BLaER1 (cell line): Measurements from ENCODE around the gene SLC4A2.

Source experiments
- H3K27ac ChIP-seq: shearing (Covaris generic); formaldehyde crosslinking; 2 replicates; pipeline ENCODE4 v1.8.1; 2022
- H3K27me3 ChIP-seq: shearing (Covaris generic); formaldehyde crosslinking; 2 replicates; pipeline ENCODE4 v1.8.1; 2022
- H3K36me3 ChIP-seq: shearing (Covaris generic); formaldehyde crosslinking; 2 replicates; pipeline ENCODE4 v1.8.1; 2022
- H3K4me1 ChIP-seq: shearing (Covaris generic); formaldehyde crosslinking; 2 replicates; pipeline ENCODE4 v1.8.1; 2022
- H3K4me2 ChIP-seq: shearing (Covaris generic); formaldehyde crosslinking; 2 replicates; pipeline ENCODE4 v1.8.1; 2022
- H3K4me3 ChIP-seq: shearing (Covaris generic); formaldehyde crosslinking; 2 replicates; pipeline ENCODE4 v1.8.1; 2022
- H3K9ac ChIP-seq: shearing (Covaris generic); formaldehyde crosslinking; 2 replicates; pipeline ENCODE4 v1.8.1; 2022
- H3K9me3 ChIP-seq: shearing (Covaris generic); formaldehyde crosslinking; 2 replicates; pipeline ENCODE4 v1.8.1; 2022
- H4K20me1 ChIP-seq: shearing (Covaris generic); formaldehyde crosslinking; 2 replicates; pipeline ENCODE4 v1.8.1; 2022
- Cebpa-rat ChIP-seq: shearing (Covaris generic); IDR thresholded peaks from 2 replicates; pipeline ENCODE4 v1.8.1; 2022

The SLC4A2 gene

DNA sequence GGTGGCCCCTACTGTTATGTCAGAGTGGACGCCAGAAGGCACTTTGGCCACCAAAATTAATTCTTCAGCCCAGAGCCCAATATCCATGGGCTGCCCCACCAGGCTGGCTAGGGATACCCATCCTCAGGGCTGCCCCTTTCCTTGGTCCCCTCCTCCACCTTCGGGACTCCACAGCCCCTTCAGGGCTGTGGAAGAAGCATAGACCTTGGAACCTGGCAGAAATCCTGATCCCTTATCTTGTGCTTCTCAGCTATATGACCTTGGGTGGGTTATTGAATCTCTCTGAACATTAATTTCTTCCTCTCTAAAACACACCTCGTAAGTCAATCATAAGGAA, 24.4 kb downstream of the SLC4A2 start:
- no peak for TF ChIP-seq Cebpa-rat
- H3K9me3 ChIP-seq: no peaks in the 10 kb centered on the region
- H3K9ac ChIP-seq: peak overlapping the region; percentile 99; the same call in 1 of the 2 replicates
- peak overlapping the region; percentile 99 for H3K4me3 ChIP-seq
- H3K4me1 ChIP-seq: peaks cover 69% of the 10 kb centered on the region
- peak overlapping the region; percentile 99 for H3K4me2 ChIP-seq
- H3K27me3 ChIP-seq: peaks cover 50% of the 10 kb centered on the region
- H3K27ac ChIP-seq: no peak overlapping the region
- peaks cover 50% of the 10 kb centered on the region for H4K20me1 ChIP-seq
- no peaks in the 10 kb centered on the region for H3K36me3 ChIP-seq

DNA sequence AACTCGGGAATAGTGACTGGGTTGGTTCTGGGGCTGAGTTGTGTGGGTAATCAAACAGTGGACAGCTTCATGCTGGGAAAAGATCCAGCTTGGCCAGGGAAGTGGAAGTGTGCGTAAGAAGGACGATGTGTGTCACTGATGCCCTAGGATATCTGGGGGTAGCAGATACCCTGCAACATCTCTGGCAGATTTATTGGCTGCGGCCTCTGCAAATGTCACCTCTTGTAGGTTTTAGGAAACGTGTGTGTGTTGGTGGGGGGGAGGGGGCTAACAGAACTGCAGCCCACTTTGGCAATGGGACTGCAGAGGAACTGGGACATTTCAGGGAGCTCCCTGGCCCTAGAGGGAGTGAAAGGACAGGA, 25.9 kb downstream of the SLC4A2 start:
- no peak for TF ChIP-seq Cebpa-rat
- Histone ChIP-seq H4K20me1 (peaks cover 51% of the 10 kb centered on the region), H3K27me3 (peaks cover 53% of the 10 kb centered on the region), H3K4me1 (peaks cover 72% of the 10 kb centered on the region), H3K9ac (peak overlapping the region; percentile 71; the same call in 1 of the 2 replicates), H3K4me3 (peak overlapping the region; percentile 74), H3K36me3 (no peaks in the 10 kb centered on the region), H3K9me3 (no peaks in the 10 kb centered on the region), H3K27ac (no peak overlapping the region), H3K4me2 (peak overlapping the region; percentile 98)

DNA sequence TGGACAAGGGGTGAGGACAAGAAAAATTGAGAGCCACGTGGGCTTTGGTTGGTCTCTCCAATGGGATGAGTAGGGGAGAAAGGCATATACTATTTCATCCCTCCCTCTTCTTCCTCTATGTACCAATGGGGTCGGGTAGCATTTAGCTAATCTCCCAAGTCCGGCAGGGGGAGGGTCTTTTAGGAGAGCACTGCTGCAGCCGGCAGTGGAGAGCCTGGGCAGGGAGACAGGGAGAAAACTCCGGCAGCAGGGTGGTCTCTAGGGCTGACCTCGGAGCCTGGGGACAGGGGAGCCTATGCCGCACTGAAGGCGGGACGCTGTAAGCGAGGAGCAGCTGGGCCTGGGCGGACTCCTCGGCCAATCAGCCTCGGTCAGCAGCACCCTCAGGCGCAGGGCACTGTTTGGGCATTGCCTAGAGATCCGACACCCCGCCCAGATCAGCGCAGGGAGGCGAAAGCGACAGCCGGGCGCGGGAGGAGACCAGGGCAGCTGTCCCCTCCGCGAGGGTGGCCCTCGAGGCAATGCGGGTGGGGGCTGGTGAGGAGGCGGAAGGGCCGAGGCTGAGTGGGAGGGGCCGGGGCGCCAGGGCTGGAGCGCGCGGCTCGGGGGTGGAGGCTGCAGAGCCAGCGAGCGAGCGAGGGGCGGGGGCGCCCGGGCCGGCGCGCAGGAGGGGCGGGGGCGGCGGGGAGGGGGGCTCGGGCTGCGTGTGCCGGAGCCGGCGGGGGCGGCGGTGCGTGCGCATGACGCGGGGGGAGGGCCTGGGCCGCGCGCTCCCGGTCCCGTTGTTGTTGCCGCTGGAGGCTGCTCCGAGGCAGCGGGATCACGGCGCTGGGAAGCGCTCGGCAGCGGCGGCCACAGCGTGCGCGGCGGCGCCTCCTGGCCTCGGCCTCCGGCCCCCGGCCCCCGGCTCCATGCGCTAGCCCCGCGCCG, 26.6 kb downstream of the SLC4A2 start, which contains the start of gene AGAP3:
AGAP3 (plus strand) TSS at position 785 of the 930 bp plus-strand sequence. CDS start 267 bp downstream, outside the sequence.
- Histone ChIP-seq H3K9me3 (no peaks in the 10 kb centered on the region), H3K9ac (peak within 1 kb of the TSS; percentile 83), H3K27ac (peak within 1 kb of the TSS; percentile 74), H3K36me3 (no peaks in the 10 kb centered on the region), H4K20me1 (peaks cover 57% of the 10 kb centered on the region), H3K4me1 (peaks cover 72% of the 10 kb centered on the region), H3K4me2 (peak within 1 kb of the TSS; percentile 98), H3K27me3 (peaks cover 53% of the 10 kb centered on the region), H3K4me3 (peak within 1 kb of the TSS; percentile 74)
- TF ChIP-seq Cebpa-rat: no peak

DNA sequence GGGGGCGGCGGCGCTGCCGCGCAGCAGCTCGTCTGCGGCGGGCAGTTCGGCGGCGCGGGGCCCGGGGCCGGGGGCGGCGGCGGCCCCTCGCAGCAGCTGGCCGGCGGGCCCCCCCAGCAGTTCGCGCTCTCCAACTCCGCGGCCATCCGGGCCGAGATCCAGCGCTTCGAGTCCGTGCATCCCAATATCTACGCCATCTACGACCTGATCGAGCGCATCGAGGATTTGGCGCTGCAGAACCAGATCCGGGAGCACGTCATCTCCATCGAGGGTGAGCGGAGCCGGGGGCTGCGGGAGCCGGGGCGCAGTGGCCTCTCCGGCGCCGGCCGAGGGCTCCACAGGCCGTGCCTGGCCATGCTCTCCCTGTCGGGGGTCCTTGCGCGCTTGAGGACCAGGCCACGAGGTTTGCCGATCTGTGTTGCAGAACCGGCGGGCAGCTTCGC, 27.4 kb downstream of the SLC4A2 start:
- Histone ChIP-seq H3K27me3 (peaks cover 53% of the 10 kb centered on the region), H3K9me3 (no peaks in the 10 kb centered on the region), H3K4me3 (peak overlapping the region; percentile 74), H3K4me2 (peak overlapping the region; percentile 98), H3K4me1 (peaks cover 72% of the 10 kb centered on the region), H4K20me1 (peaks cover 58% of the 10 kb centered on the region), H3K9ac (peak overlapping the region; percentile 83), H3K36me3 (peaks cover 5% of the 10 kb centered on the region; the same call in 1 of the 2 replicates), H3K27ac (peak overlapping the region; percentile 74)
- TF ChIP-seq Cebpa-rat: no peak

DNA sequence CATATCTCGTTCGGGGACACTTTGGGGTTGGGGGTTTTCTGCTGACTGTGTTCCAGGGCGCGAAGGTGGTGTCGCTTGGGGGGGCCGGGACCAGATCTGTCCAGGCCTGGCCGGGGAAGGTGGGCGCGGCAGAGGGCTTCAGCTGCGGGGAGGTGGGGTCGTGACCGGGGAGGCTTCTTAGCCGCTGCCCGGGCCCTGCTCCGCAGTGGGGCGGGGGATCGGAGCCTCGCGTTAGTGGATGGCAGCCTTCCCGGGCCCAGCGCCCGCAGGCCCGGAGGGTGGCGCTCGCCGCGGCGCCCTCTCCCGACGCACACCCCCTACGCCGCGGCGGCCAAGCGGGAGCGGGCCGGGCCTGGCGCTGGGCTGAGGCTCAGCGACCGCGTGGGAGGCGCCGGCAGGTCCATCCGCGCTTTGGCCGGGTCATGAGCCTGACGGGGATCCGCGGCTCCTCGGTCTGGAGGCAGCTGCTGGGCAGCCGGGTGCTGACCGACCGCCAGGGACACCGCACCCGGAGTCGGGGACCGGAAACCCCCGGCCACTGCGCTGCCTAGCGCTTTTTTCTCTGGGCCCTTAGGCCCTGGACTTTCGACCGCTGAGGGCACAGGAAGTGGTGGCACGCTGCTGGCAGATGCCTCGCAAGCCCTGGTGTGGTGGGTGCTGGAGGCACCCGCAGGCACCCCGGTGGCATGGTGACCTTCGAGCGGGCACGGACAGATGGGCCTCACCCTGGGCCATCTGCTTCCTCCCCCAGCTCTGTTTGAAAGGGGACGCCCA, 28.0 kb downstream of the SLC4A2 start:
- H3K27me3 ChIP-seq: peaks cover 53% of the 10 kb centered on the region
- H3K27ac ChIP-seq: peak overlapping the region; percentile 69

DNA sequence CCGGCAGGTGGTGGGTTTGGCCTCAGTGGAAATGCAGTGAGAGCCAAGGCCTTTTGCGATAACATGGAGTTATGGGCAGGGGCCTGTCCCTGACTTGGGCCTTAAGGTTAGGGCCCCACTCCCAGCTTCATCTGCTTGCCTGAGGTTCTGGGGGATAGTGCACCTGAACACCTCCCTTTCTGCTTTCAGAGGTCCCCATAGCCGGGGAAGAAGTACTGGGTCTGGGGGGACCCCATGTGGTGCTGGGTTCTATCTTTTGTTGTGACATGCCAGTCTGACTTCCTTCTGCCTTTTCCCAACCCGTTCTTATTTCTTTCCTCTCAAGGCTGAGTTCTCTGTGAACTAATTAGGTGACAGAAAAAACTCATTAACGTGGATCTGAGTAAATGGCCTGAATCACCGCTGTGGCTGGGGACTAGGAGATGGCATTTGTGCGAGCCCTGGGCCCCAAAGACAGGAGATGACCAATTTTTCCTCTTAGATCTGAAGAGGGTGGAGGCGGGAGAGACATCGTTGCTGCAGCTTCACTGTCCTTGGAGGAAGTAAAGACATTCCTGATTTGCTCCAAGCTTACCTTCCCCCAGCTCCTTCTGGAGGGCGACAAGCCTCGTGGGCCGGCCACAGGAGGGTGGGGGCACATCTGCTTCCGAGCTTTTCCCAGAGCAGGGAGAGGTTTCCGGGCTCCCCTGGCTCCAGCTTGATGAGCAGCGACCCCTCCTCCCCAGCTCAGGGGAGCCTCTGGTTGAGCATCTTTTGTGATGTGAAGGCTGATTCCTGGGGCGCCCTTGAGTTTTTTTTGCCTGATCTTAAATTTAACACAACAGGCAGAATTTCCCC, 28.8 kb downstream of the SLC4A2 start:
- Histone ChIP-seq H3K4me2 (peak overlapping the region; percentile 98), H3K27me3 (peaks cover 53% of the 10 kb centered on the region), H3K9me3 (no peaks in the 10 kb centered on the region), H3K36me3 (peaks cover 10% of the 10 kb centered on the region; the same call in 1 of the 2 replicates), H4K20me1 (peaks cover 63% of the 10 kb centered on the region), H3K4me1 (peaks cover 74% of the 10 kb centered on the region), H3K9ac (peak overlapping the region; percentile 83), H3K27ac (peak overlapping the region; percentile 69), H3K4me3 (peak overlapping the region; percentile 74)
- TF ChIP-seq Cebpa-rat: no peak

More for the DNA sequence above, 28.0 kb downstream of the SLC4A2 start:
- Histone ChIP-seq H4K20me1 (peaks cover 58% of the 10 kb centered on the region), H3K36me3 (peaks cover 10% of the 10 kb centered on the region; the same call in 1 of the 2 replicates), H3K9ac (peak overlapping the region; percentile 83), H3K4me3 (peak overlapping the region; percentile 74), H3K4me2 (peak overlapping the region; percentile 98), H3K9me3 (no peaks in the 10 kb centered on the region), H3K4me1 (peaks cover 72% of the 10 kb centered on the region)
- no peak for TF ChIP-seq Cebpa-rat

DNA sequence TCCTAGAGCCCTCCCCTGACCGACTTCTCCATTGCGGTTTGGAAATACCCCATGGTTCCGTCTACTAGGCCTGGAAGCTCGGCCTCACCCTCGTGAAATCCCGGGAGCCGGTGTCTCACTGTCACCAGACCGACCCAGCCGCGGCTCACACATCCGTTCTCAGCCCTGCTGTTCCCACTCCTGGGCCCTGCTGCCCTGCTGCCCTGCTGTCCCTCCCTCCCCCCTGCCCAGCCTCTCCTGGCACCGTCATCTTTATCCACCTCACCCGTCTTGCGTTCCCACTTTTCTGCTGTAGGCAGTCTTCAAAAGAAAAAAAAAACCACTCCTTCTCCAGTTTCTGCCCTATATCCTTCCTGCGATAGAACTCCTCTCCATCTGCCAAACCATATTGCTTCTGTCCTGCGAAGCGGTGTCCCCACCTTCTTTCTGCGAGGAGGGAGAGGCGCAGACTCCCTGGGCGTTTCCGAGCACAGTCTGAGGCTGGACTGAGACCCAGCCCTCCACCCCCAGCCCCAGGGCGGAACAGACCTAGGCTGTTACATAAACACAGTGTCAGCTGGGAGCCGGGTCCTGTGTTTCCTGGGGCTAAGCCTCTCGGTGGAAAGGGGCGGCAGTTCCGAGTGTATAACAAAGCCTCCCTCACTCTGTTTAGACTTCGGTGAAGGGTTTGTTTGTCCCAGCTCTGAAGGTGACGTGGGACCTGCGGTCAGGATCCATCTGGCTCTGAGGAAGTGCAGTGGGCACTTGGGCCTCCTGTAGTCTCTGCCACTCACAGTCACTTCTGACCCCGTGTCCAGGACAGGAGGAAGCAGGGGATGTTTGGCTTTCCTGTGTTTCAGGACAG, 29.7 kb downstream of the SLC4A2 start:
- Histone ChIP-seq H3K4me3 (peak overlapping the region; percentile 74), H3K4me1 (peaks cover 77% of the 10 kb centered on the region), H3K27me3 (peaks cover 47% of the 10 kb centered on the region), H3K9me3 (no peaks in the 10 kb centered on the region), H3K4me2 (peak overlapping the region; percentile 98), H3K9ac (peak overlapping the region; percentile 83), H4K20me1 (peaks cover 72% of the 10 kb centered on the region), H3K27ac (peak overlapping the region; percentile 69), H3K36me3 (peaks cover 10% of the 10 kb centered on the region; the same call in 1 of the 2 replicates)
- no peak for TF ChIP-seq Cebpa-rat
